Activated CD8-positive, alpha-beta memory T cell treated with anti-CD3 and anti-CD28 coated beads, Interleukin-2, amount 50 U/mL, for 24 hours (primary cell): Measurements from ENCODE around the gene TAF9.
"Not testable (repeated sequence)": the region's sequence is repeated elsewhere in the genome, so short reads cannot be mapped to it uniquely, and the experiment has no call there.

Experiments
- DNase-seq: peaks from one replicate; pipeline ENCODE4 v3.0.0-alpha.2; 2020; ENCODE audit errors: extremely low read depth

The TAF9 gene, protein sequence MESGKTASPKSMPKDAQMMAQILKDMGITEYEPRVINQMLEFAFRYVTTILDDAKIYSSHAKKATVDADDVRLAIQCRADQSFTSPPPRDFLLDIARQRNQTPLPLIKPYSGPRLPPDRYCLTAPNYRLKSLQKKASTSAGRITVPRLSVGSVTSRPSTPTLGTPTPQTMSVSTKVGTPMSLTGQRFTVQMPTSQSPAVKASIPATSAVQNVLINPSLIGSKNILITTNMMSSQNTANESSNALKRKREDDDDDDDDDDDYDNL

GRCh38 chr5:69369340-69370121 lies at the start of gene TAF9, which contains the start of the genes AK6 and RAD17:
TSS of gene TAF9 (minus strand) at chr5:69369520. CDS start at chr5:69365737, 3,783 bp downstream.
TSS of gene AK6 (minus strand) at chr5:69369520. CDS start at chr5:69369490, 30 bp downstream.
TSS of gene RAD17 (plus strand) at chr5:69369818. CDS start at chr5:69372209, 2,391 bp downstream.
- DNase-seq, result peak; percentile 78

DNA sequence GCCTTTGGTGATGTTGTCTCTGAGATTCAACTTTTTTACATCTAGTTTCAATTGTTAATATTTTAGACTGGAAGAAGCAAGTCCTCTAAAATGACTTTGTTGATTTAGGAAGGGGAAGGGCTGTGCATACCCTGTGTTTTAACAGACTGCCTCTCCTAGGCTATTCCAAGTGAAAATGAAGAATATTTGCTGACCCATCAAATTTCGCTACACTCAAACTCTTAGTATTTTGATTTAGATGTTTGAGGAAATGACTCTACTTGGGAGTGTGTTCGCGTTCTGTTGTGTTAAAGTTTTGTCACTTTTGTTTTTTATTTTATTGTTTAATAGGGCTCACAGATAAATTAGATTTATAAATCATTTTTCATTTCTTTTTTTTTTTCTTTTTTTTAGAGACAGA lies 49.2 kb upstream of the TAF9 start:
- DNase-seq, result no peak

DNA sequence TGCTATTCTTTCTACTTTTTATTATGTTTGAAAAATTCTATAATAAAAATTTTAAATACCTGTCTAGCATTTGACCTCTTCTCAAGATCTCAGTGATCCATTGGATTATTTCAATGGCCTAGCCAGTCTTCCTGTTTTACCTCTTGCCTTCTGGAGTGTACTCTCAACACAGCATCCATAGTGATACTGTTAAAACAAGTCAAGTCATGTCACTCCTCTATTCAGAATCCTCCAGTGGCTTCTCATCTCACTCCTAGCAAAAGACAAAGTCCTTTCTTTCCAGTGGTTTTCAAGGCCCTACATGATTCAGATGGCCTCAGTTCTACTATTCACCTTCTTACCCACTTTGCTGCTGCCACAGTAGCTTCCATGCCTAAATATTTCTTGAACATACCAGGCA lies 47.4 kb upstream of the TAF9 start:
- no peak for DNase-seq

DNA sequence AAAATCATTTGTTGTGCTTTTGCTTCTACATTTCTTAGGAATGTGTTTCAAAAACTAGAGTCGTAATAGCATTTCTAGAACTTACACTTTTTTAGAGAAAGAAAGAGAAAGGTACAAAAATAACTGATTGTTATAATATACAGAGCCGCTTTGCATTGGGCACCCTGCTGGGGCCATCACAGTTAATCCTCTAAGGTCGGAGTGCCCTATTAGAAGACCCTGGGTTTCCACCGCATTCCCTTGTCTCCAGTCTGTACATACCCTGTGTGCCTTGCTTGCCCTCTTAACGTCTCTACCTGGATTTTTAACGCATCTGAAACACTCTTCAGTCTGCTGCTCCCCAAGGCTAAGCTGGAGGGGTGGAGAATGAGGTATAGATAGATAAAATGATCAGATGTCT lies 46.9 kb upstream of the TAF9 start:
- DNase-seq, result no peak

DNA sequence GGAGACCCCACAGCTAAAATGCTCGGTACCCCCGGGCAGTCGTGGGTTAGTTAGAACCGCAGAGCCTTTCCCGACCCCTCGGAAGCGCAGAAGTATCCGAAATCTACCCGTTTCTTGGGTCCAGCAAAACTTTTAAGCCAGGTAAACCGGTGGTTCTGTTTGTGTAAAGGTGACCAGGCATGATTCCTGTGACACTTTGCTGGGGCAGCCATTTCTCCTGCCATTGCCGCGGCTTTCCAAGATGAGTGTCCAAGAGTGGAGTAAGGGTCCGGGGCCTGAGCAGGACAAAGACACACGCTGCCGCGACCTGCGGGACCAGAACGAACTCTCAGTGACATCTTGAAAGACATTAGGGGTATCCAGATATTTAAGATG lies 46.3 kb upstream of the TAF9 start:
- no peak for DNase-seq

GRCh38 chr5:69414885-69415583 lies 45.7 kb upstream of the TAF9 start, which contains the start of gene MARVELD2:
TSS of gene MARVELD2 (plus strand) at chr5:69415116. CDS start at chr5:69419386, 4,270 bp downstream.
- no peak for DNase-seq

GRCh38 chr5:69404659-69405330 lies 35.5 kb upstream of the TAF9 start:
- no peak for DNase-seq

DNA sequence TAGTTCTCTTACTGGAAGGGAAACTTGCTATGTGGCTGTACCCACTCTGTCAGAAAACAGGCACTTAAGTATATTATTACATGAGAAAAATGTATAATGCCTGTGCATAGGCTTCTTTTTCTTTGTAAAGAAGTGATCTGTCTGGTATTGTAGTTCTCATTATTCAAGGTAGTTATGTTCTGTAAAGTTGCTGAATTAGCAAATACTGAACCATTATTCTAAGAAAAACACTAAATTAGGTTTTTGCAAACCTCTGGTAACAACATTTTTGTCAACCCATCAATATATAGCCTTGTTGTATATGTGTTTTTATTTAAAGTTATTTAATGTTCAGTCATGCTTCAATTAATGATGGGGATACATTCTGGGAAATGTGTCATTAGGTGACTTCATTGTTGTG lies 9.1 kb upstream of the TAF9 start:
- no peak for DNase-seq

DNA sequence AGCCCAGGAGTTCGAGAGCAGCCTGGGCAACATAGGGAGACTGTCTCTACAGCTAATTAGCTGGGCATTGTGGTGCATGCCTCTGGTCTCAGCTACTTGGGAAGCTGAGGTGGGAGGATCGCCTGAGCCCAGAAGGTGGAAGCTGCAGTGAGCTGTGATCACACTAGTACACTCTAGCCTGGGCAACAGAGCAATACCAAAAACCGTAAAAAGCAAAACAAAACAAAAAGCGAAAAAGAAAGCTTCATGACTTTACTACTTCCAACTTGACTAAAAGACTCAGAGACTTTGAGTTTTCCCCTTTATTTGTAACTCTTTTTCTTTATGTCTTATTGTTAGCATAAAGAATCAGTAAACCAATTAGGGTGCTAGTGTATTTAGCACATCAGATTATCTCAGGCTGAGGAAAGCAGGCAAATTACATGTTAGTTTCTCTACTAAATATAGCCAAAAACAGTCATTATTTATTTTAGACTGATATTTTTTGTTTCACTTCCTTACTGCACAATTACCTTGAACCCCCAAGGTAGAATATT lies 5.7 kb upstream of the TAF9 start:
- DNase-seq, result no peak

DNA sequence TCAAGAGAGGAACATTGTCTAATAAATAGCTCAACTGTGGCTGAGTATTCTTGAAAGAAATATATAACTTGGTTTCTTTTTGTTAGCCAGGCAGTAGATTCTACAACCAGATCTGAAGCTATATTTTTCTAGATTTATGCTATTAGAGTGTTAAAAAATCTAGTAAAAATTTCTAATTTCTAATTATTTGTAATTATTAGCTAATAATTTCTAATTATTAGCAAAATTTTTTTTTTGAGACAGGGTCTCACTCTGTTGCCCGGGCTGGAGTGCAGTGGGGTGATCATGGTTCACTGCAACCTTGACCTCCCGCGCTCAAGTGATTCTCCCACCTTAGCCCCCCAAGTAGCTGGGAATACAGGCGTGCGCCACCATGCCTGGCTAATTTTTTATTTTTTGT lies 3.1 kb upstream of the TAF9 start:
- DNase-seq, result no peak

DNA sequence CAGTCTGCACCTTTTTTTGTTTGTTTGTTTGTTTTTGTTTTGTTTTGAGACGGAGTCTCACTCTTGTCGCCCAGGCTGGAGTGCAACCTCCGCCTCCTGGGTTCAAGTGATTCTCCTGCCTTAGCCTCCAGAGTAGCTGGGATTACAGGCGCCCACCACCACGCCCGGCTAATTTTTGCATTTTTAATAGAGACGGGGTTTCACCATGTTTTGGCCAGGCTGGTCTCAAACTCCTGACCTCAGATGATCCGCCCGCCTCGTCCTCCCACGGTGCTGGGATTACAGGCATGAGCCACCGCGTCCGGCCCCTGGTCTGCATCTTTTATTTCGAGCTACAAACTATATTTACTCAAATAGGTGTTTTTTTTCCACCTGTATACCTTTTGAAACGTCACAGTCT lies 1.0 kb upstream of the TAF9 start:
- DNase-seq, result not testable (repeated sequence)

GRCh38 chr5:69368458-69369339 lies 621 bp downstream of the TAF9 start:
- no peak for DNase-seq

DNA sequence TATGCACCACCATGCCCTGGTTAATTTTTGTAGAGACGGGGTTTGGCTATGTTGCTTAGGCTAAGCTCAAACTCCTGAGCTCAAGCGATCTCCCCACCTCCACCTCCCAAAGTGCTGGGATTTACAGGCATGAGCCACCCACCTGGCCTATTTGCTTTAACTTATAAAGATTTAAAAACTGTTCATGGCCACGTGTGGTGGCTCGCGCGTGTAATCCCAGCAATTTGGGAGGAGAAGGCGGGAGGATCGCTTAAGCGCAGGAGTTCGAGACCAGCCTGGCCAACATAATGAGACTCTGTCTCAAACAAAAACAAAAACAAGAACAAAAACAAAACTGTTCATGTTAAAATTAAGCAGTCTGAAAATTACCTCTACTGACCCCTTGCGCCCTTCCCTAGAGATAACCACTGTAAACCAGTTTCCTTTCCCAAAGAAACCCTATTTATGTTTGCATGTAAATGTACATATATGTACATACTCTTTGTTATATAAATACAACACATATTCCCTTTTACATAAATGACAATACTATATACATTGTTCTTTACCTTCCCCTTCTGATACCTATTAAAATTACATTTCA lies 1.5 kb downstream of the TAF9 start:
- DNase-seq, result no peak

DNA sequence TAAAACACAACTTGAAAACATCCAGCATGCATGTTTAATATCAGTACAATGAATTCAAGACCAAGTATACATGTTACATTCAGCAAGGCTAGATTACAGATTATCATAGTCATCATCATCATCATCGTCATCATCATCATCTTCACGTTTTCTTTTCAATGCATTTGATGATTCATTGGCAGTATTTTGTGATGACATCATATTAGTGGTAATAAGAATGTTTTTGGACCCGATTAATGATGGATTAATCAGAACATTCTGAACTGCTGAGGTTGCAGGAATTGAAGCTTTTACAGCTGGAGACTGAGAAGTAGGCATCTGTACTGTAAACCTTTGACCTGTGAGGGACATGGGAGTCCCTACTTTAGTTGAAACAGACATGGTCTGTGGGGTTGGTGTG lies 4.5 kb downstream of the TAF9 start:
- no peak for DNase-seq

DNA sequence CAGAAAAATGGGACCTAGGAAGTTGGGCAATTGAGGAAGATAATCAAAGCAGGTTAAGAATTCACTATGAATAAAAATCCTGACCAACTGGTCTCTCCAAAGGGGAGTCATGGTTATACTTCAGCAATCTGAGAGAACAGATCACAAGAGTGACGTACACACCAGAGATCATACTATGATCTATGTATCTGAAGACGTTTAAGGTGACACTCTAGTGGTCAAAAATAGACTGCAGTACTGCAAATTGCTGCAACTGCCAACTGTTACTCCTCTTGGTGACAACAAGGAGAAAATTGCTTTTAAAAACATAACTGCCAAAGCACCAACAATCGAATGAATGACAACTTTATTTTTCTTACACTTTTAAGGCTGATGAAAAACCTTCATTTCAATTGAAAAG lies 4.9 kb downstream of the TAF9 start:
- no peak for DNase-seq

DNA sequence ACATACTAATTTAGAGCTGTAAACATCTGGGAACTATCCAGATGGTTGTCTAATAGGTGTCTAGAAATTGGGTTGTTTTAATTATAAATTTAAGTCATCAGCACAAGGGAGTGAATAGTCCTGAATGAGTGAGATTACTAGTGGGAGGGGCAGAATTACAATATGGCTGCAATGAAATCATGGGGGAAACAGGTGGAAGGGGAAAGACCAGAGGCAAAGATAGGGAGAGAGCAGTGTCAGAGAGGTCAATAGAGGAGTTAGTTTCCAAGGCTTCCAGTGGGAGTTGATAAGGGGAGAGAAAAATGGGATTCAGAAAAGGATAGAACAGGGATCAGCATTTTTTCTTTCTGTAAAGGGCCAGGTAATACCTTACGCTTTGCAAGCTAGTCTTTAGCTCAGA lies 8.9 kb downstream of the TAF9 start:
- DNase-seq, result no peak

- no peak for DNase-seq
Observed at GRCh38 chr5:69359699-69360098, 9.6 kb downstream of the TAF9 start.

- DNase-seq, result no peak
Observed at GRCh38 chr5:69350664-69351063, 18.7 kb downstream of the TAF9 start.

DNA sequence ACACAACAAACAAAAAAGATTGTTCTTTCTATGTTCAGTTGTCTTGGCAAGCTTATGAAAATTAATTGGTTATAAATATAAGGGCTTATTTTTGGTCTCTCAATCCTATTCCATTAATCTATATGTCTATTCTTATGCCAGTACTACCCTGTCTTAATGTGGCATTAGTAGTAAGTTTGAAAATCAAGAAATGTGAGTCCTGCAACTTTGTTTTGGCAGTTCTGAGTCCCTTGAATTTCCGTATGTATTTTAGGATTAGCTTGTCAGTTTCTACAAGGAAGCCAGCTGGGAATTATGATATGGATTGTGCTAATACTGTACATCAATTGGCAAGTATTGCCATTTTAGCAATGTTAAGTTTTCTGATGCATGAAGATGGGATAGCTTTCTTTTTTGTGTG lies 26.2 kb downstream of the TAF9 start:
- no peak for DNase-seq

GRCh38 chr5:69341520-69342161 lies 27.7 kb downstream of the TAF9 start:
- DNase-seq, result no peak
